Measurements from ENCODE around the gene RNF41. TPM values are rescaled to one million over a fixed set of nuclear protein-coding genes. Genes with fewer than 3 reads are reported as not detected.

Gene RNF41
- total RNA-seq, 4 donors from 2014 or later: 64.4 to 165 (median 109) TPM

GRCh38 chr12:56236091-56236490 lies 14.4 kb upstream of the RNF41 start:
- H3K4me3 ChIP-seq: no peak overlapping the region
- TF ChIP-seq POLR2A (IDR thresholded peaks at IDR 0.05; ENCODE audit: low read depth) (no peak), EP300 (IDR thresholded peaks at IDR 0.05) (no peak), CTCF (IDR thresholded peaks at IDR 0.05) (no peak), POLR2AphosphoS5 (IDR thresholded peaks at IDR 0.05) (no peak)
- peaks cover 8 to 48% (median 40%) of the 10 kb centered on the region in 4 donors for H3K36me3 ChIP-seq
- DNase-seq (ENCODE audit: extremely low spot score): no peak
- H3K27me3 ChIP-seq: no peaks in the 10 kb centered on the region
- H3K27ac ChIP-seq (replicated peaks in 1 of 4): no peak overlapping the region
- H3K9me3 ChIP-seq: no peaks in the 10 kb centered on the region
- intact Hi-C loops (cut with DNase I): no loop called here
- H3K4me1 ChIP-seq: no peaks in the 10 kb centered on the region
- 93% methylated on average over 6 of the region's 6 CpGs for WGBS

- intact Hi-C loops (cut with DNase I): no loop called here
Measured at GRCh38 chr12:56234746-56235436, 13.2 kb upstream of the RNF41 start.

GRCh38 chr12:56231184-56231582 lies 9.5 kb upstream of the RNF41 start:
- DNase-seq (ENCODE audit: extremely low spot score): no peak
- Histone ChIP-seq H3K27me3 (no peaks in the 10 kb centered on the region), H3K4me1 (no peaks in the 10 kb centered on the region), H3K36me3 (peaks cover 0 to 29% (median 19%) of the 10 kb centered on the region in 4 donors), H3K27ac (replicated peaks in 1 of 4) (no peak overlapping the region), H3K9me3 (no peaks in the 10 kb centered on the region), H3K4me3 (no peak overlapping the region)
- 69% methylated on average over 4 of the region's 11 CpGs for WGBS
- intact Hi-C loops (cut with DNase I): no loop called here
- TF ChIP-seq POLR2A (IDR thresholded peaks at IDR 0.05; ENCODE audit: low read depth) (no peak), EP300 (IDR thresholded peaks at IDR 0.05) (no peak), POLR2AphosphoS5 (IDR thresholded peaks at IDR 0.05) (no peak), CTCF (IDR thresholded peaks at IDR 0.05) (no peak)

More at GRCh38 chr12:56234746-56235436, 13.2 kb upstream of the RNF41 start:
- 76% methylated on average over 16 of the region's 16 CpGs for WGBS
- Histone ChIP-seq H3K4me1 (no peaks in the 10 kb centered on the region), H3K27ac (replicated peaks in 1 of 4) (no peak overlapping the region), H3K9me3 (no peaks in the 10 kb centered on the region), H3K27me3 (no peaks in the 10 kb centered on the region), H3K36me3 (peaks cover 0 to 36% (median 28%) of the 10 kb centered on the region in 4 donors), H3K4me3 (no peak overlapping the region)
- TF ChIP-seq CTCF (IDR thresholded peaks at IDR 0.05) (no peak), POLR2AphosphoS5 (IDR thresholded peaks at IDR 0.05) (no peak)
- no peak for DNase-seq (ENCODE audit: extremely low spot score)

GRCh38 chr12:56230432-56231183 lies 8.9 kb upstream of the RNF41 start:
- H3K9me3 ChIP-seq: no peaks in the 10 kb centered on the region
- no peak for TF ChIP-seq CTCF (IDR thresholded peaks at IDR 0.05)
- TF ChIP-seq POLR2A (IDR thresholded peaks at IDR 0.05; ENCODE audit: low read depth): no peak
- TF ChIP-seq POLR2AphosphoS5 (IDR thresholded peaks at IDR 0.05): no peak
- TF ChIP-seq EP300 (IDR thresholded peaks at IDR 0.05): no peak
- intact Hi-C loops (cut with DNase I): no loop called here
- H3K4me1 ChIP-seq: peaks cover 0 to 4% (median 0%) of the 10 kb centered on the region in 4 donors
- no peak for DNase-seq (ENCODE audit: extremely low spot score)
- H3K4me3 ChIP-seq: no peak overlapping the region
- WGBS: 69% methylated on average over 8 of the region's 8 CpGs
- H3K27ac ChIP-seq (replicated peaks in 1 of 4): no peak overlapping the region
- no peaks in the 10 kb centered on the region for H3K27me3 ChIP-seq
- peaks cover 0 to 35% (median 16%) of the 10 kb centered on the region in 4 donors for H3K36me3 ChIP-seq
